ENCODE data around the gene DHCR24.
"Not testable (repeated sequence)": the region's sequence is repeated elsewhere in the genome, so short reads cannot be mapped to it uniquely, and the experiment has no call there.

DHCR24 gene

GRCh38 chr1:54889132-54889725, 2.2 kb upstream of the DHCR24 start:
- H3K4me3 ChIP-seq (ENCODE audit: low read depth, low read length) = no peak overlapping the region
- no peak for DNase-seq (ENCODE audit: low read depth)

GRCh38 chr1:54888080-54888733, 1.2 kb upstream of the DHCR24 start:
- H3K4me3 ChIP-seq (ENCODE audit: low read depth, low read length) = peak overlapping the region; percentile 69

GRCh38 chr1:54887665-54888071, 673 bp upstream of the DHCR24 start:
- no peak for DNase-seq (ENCODE audit: low read depth)
- H3K4me3 ChIP-seq (ENCODE audit: low read depth, low read length) = peak overlapping the region; percentile 69

More at GRCh38 chr1:54888080-54888733, 1.2 kb upstream of the DHCR24 start:
- no peak for DNase-seq (ENCODE audit: low read depth)

GRCh38 chr1:54885807-54886723, 930 bp downstream of the DHCR24 start:
- H3K4me3 ChIP-seq (ENCODE audit: low read depth, low read length) = peak overlapping the region; percentile 69
- DNase-seq (ENCODE audit: low read depth) = no peak

GRCh38 chr1:54885237-54885679, 1.7 kb downstream of the DHCR24 start:
- DNase-seq (ENCODE audit: low read depth) = no peak
- peak overlapping the region; percentile 69 for H3K4me3 ChIP-seq (ENCODE audit: low read depth, low read length)

- H3K4me3 ChIP-seq (ENCODE audit: low read depth, low read length) = peak overlapping the region; percentile 69
- no peak for DNase-seq (ENCODE audit: low read depth)
Measured at GRCh38 chr1:54884768-54885167, 2.2 kb downstream of the DHCR24 start.

GRCh38 chr1:54884135-54884586, 2.8 kb downstream of the DHCR24 start:
- no peak for DNase-seq (ENCODE audit: low read depth)
- H3K4me3 ChIP-seq (ENCODE audit: low read depth, low read length) = no peak overlapping the region

- peak overlapping the region; percentile 9 for H3K4me3 ChIP-seq (ENCODE audit: low read depth, low read length)
- DNase-seq (ENCODE audit: low read depth) = peak; percentile 56
Measured at GRCh38 chr1:54883349-54884102, 3.5 kb downstream of the DHCR24 start.

- no peak for DNase-seq (ENCODE audit: low read depth)
- H3K4me3 ChIP-seq (ENCODE audit: low read depth, low read length) = no peak overlapping the region
Measured at GRCh38 chr1:54882519-54882918, 4.5 kb downstream of the DHCR24 start.

GRCh38 chr1:54881604-54882003, 5.4 kb downstream of the DHCR24 start:
- not testable (repeated sequence) for H3K4me3 ChIP-seq (ENCODE audit: low read depth, low read length); DNase-seq (ENCODE audit: low read depth)

- no peak overlapping the region for H3K4me3 ChIP-seq (ENCODE audit: low read depth, low read length)
- no peak for DNase-seq (ENCODE audit: low read depth)
Measured at GRCh38 chr1:54879872-54880271, 7.1 kb downstream of the DHCR24 start.

GRCh38 chr1:54876814-54877213, 10.2 kb downstream of the DHCR24 start:
- H3K4me3 ChIP-seq (ENCODE audit: low read depth, low read length) = no peak overlapping the region
- no peak for DNase-seq (ENCODE audit: low read depth)

GRCh38 chr1:54875000-54875399, 12.0 kb downstream of the DHCR24 start:
- DNase-seq (ENCODE audit: low read depth) = no peak
- H3K4me3 ChIP-seq (ENCODE audit: low read depth, low read length) = no peak overlapping the region

- no peak overlapping the region for H3K4me3 ChIP-seq (ENCODE audit: low read depth, low read length)
- no peak for DNase-seq (ENCODE audit: low read depth)
Measured at GRCh38 chr1:54874079-54874830, 12.7 kb downstream of the DHCR24 start.

GRCh38 chr1:54872036-54872331, 15.0 kb downstream of the DHCR24 start:
- DNase-seq (ENCODE audit: low read depth) = no peak
- H3K4me3 ChIP-seq (ENCODE audit: low read depth, low read length) = no peak overlapping the region

- no peak for DNase-seq (ENCODE audit: low read depth)
- H3K4me3 ChIP-seq (ENCODE audit: low read depth, low read length) = no peak overlapping the region
Measured at GRCh38 chr1:54871275-54872035, 15.5 kb downstream of the DHCR24 start.

GRCh38 chr1:54870869-54871268, 16.1 kb downstream of the DHCR24 start:
- no peak overlapping the region for H3K4me3 ChIP-seq (ENCODE audit: low read depth, low read length)
- DNase-seq (ENCODE audit: low read depth) = no peak

GRCh38 chr1:54869173-54869851, 17.7 kb downstream of the DHCR24 start:
- DNase-seq (ENCODE audit: low read depth) = no peak

More at GRCh38 chr1:54869173-54869851, 17.7 kb downstream of the DHCR24 start:
- H3K4me3 ChIP-seq (ENCODE audit: low read depth, low read length) = no peak overlapping the region

Measured in skeletal muscle cell (primary cell).